Aorta (tissue), 5 donors: ENCODE results near the gene NRIP2. TPM values are rescaled to one million over a fixed set of nuclear protein-coding genes. Genes with fewer than 3 reads are reported as not detected.

ENCODE experiments used
- ATAC-seq: fragments of 200-7000 bp; cut with Tn5 transposase; one replicate; pipeline ENCODE4 v1.9.1; 2022; ENCODE audit warnings: moderate library complexity; ENCODE audit not compliant: low FRiP score
- DNase-seq, 2 donors: peaks; one replicate each; pipeline ENCODE4 v3.0.0-alpha.2; 2020
- H3K27ac ChIP-seq, 2 donors: one replicate each; pipeline ENCODE4 v1.5.1; 2013; ENCODE audit warnings: low read length in 2 of 2, mild to moderate bottlenecking in 2 of 2, moderate library complexity in 2 of 2, control low read depth in 1 of 2, inconsistent platforms in 1 of 2, low read depth in 1 of 2
- H3K27me3 ChIP-seq, 2 donors: one replicate each; pipeline ENCODE4 v1.6.1; 2013; ENCODE audit warnings: control low read depth in 1 of 2, low read length in 1 of 2, mild to moderate bottlenecking in 1 of 2, moderate library complexity in 1 of 2; ENCODE audit not compliant: insufficient read depth in 2 of 2, control insufficient read depth in 1 of 2
- H3K36me3 ChIP-seq, 2 donors: one replicate each; pipeline ENCODE4 v1.6.1; 2013; ENCODE audit warnings: control low read depth in 1 of 2, low read length in 1 of 2, mild to moderate bottlenecking in 1 of 2; ENCODE audit not compliant: insufficient read depth in 2 of 2, control insufficient read depth in 1 of 2
- H3K4me1 ChIP-seq, 2 donors: one replicate each; pipeline ENCODE4 v1.6.1; 2013; ENCODE audit warnings: low read length in 2 of 2, control low read depth in 1 of 2, mild to moderate bottlenecking in 1 of 2, moderate library complexity in 1 of 2; ENCODE audit not compliant: insufficient read depth in 2 of 2, control insufficient read depth in 1 of 2
- H3K4me3 ChIP-seq, 2 donors: one replicate each; pipeline ENCODE4 v1.5.1; 2013; ENCODE audit warnings: low read length in 2 of 2, control low read depth in 1 of 2, mild to moderate bottlenecking in 1 of 2
- H3K9me3 ChIP-seq: one replicate; pipeline ENCODE4 v1.6.1; 2013; ENCODE audit warnings: mild to moderate bottlenecking, low read length; ENCODE audit not compliant: control insufficient read depth
- WGBS, 2 donors: extraction: QIAGEN DNeasy Blood & Tissue Kit; methylation state at CpG; one replicate each; pipeline ENCODE4 v1.1.7; 2013; 5-methylcytosine and 5-hydroxymethylcytosine counted together
- intact Hi-C, 2 donors: fragments of 100-400 bp; cut with DNase I; formaldehyde crosslinking; loops; one replicate each; pipeline versions ENCODE4 v1.14.2 to v1.15.0; 2022
- polyA plus RNA-seq, 2 donors: library from polyadenylated mRNA; stranded (reverse); fragments of 200-250 nt; gene quantifications; one replicate each; pipeline ENCODE4 v1.2.3, GENCODE V29; 2013
- total RNA-seq, 2 donors: library from RNA; stranded (reverse); fragmentation: NEBNext Ultra II Directional; extraction: Animal tissue kit (Norgen Biotek cat#: 25700); gene quantifications; one replicate each; pipeline ENCODE4 v1.2.1, GENCODE V29; 2021
- donor health status: healthy with polysubstance abuse.
- donor health status: Bipolar disorder and iron deficiency.
- donor health status: DM: no; HTN: no; CAD: no.
- donor health status: DM: no; HTN: no; CAD: no.
- donor health status: DM: yes; HTN: yes; CAD: no.

NRIP2 gene
- total and polyA plus RNA-seq, 4 donors: 1.8 to 8.1 (median 7.9) TPM

GRCh38 chr12:2835691-2836403 lies 1.0 kb upstream of the NRIP2 start:
- WGBS, 2 donors: 77 to 88% methylated on average over 4 of the region's 4 CpGs
- Histone ChIP-seq H3K27me3 (no peaks in the 10 kb centered on the region), H3K36me3 (no peaks in the 10 kb centered on the region), H3K9me3 (no peaks in the 10 kb centered on the region), H3K4me3 (no peak overlapping the region), H3K27ac (no peak overlapping the region), H3K4me1 (no peaks in the 10 kb centered on the region)
- intact Hi-C loops: no loop called here
- DNase-seq (no peak), ATAC-seq (no peak)

- intact Hi-C loops: no loop called here
- Histone ChIP-seq H3K36me3 (no peaks in the 10 kb centered on the region), H3K4me3 (no peak overlapping the region), H3K27me3 (no peaks in the 10 kb centered on the region), H3K27ac (no peak overlapping the region), H3K4me1 (no peaks in the 10 kb centered on the region), H3K9me3 (no peaks in the 10 kb centered on the region)
- ATAC-seq (peak; percentile 33), DNase-seq (no peak)
- whole genome bisulfite sequencing, 2 donors: 30 to 53% methylated on average over 9 of the region's 9 CpGs
Observed at GRCh38 chr12:2833810-2834209, 1.0 kb downstream of the NRIP2 start.

GRCh38 chr12:2833327-2833726 lies 1.5 kb downstream of the NRIP2 start:
- ATAC-seq (no peak), DNase-seq (no peak)
- intact Hi-C loops: no loop called here
- 28 to 39% methylated on average over 5 of the region's 5 CpGs for WGBS, 2 donors
- H3K27me3 ChIP-seq: no peaks in the 10 kb centered on the region
- H3K4me3 ChIP-seq: no peak overlapping the region
- H3K36me3 ChIP-seq: no peaks in the 10 kb centered on the region
- H3K4me1 ChIP-seq: no peaks in the 10 kb centered on the region
- H3K27ac ChIP-seq: no peak overlapping the region
- no peaks in the 10 kb centered on the region for H3K9me3 ChIP-seq

GRCh38 chr12:2832550-2833127 lies 2.2 kb downstream of the NRIP2 start:
- Histone ChIP-seq H3K9me3 (no peaks in the 10 kb centered on the region), H3K27me3 (no peaks in the 10 kb centered on the region), H3K4me1 (no peaks in the 10 kb centered on the region), H3K4me3 (no peak overlapping the region), H3K36me3 (no peaks in the 10 kb centered on the region), H3K27ac (no peak overlapping the region)
- no peak for ATAC-seq
- intact Hi-C loops: no loop called here
- no peak for DNase-seq
- WGBS, 2 donors: 32 to 44% methylated on average over 6 of the region's 6 CpGs

- Histone ChIP-seq H3K4me3 (no peak overlapping the region), H3K27me3 (no peaks in the 10 kb centered on the region), H3K36me3 (peaks cover 4 to 5% of the 10 kb centered on the region in 2 donors), H3K4me1 (no peaks in the 10 kb centered on the region), H3K27ac (no peak overlapping the region), H3K9me3 (no peaks in the 10 kb centered on the region)
- 91 to 95% methylated on average over 6 of the region's 6 CpGs for WGBS, 2 donors
- ATAC-seq (no peak), DNase-seq (no peak)
- intact Hi-C loops: no loop called here
Observed at GRCh38 chr12:2829275-2829674, 5.6 kb downstream of the NRIP2 start.

- intact Hi-C loops: no loop called here
- Histone ChIP-seq H3K36me3 (peaks cover 9 to 12% of the 10 kb centered on the region in 2 donors), H3K4me1 (no peaks in the 10 kb centered on the region), H3K4me3 (no peak overlapping the region), H3K9me3 (no peaks in the 10 kb centered on the region), H3K27me3 (no peaks in the 10 kb centered on the region), H3K27ac (no peak overlapping the region)
- DNase-seq (no peak), ATAC-seq (no peak)
- 83% methylated on average over 12 to 14 of the region's 14 CpGs for WGBS, 2 donors
Observed at GRCh38 chr12:2826721-2827515, 7.9 kb downstream of the NRIP2 start.

GRCh38 chr12:2826036-2826435 lies 8.8 kb downstream of the NRIP2 start:
- ATAC-seq (no peak), DNase-seq (no peak)
- Histone ChIP-seq H3K9me3 (no peaks in the 10 kb centered on the region), H3K36me3 (peaks cover 9 to 12% of the 10 kb centered on the region in 2 donors), H3K27me3 (no peaks in the 10 kb centered on the region), H3K4me1 (no peaks in the 10 kb centered on the region), H3K27ac (no peak overlapping the region), H3K4me3 (no peak overlapping the region)
- intact Hi-C loops: no loop called here
- WGBS, 2 donors: 95 to 97% methylated on average over 3 of the region's 3 CpGs

GRCh38 chr12:2825132-2825531 lies 9.7 kb downstream of the NRIP2 start:
- no peak overlapping the region for H3K4me3 ChIP-seq
- H3K27me3 ChIP-seq: no peaks in the 10 kb centered on the region
- WGBS, 2 donors: 77 to 84% methylated on average over 4 of the region's 4 CpGs
- H3K36me3 ChIP-seq: peaks cover 9 to 15% of the 10 kb centered on the region in 2 donors
- H3K27ac ChIP-seq: no peak overlapping the region
- no peak for ATAC-seq
- no peaks in the 10 kb centered on the region for H3K4me1 ChIP-seq
- no peak for DNase-seq
- H3K9me3 ChIP-seq: no peaks in the 10 kb centered on the region
- intact Hi-C loops: no loop called here
